HT1080 (cell line): ENCODE results near the gene STX8. TPM values are rescaled to one million over a fixed set of nuclear protein-coding genes. Genes with fewer than 3 reads are reported as not detected.
"Not testable (repeated sequence)": the region's sequence is repeated elsewhere in the genome, so short reads cannot be mapped to it uniquely, and the experiment has no call there.

ENCODE experiments used
- DNase-seq: peaks from one replicate; pipeline ENCODE4 v3.0.0-alpha.2; 2015; ENCODE audit warnings: low read depth
- polyA plus RNA-seq, 2 experiments: library from polyadenylated mRNA; depleted of rRNA; stranded (reverse); fragments of >200 nt; gene quantifications; 2 replicates each; pipeline ENCODE4 v1.2.3, GENCODE V29; 2015
- total RNA-seq: library from RNA; depleted of rRNA; stranded (reverse); fragments of >200 nt; shearing (Covaris generic); gene quantifications from 2 replicates; pipeline ENCODE4 v1.2.3, GENCODE V29; 2014; rRNA removed

Gene STX8
- 32.7 and 40.0 TPM in 2 replicates for total RNA-seq
- 42.8 and 44.5 TPM in 2 replicates for polyA plus RNA-seq (2015; cell fraction: cytosol; rRNA removed)
- 25.4 and 26.0 TPM in 2 replicates for polyA plus RNA-seq (2015; cell fraction: nucleus; rRNA removed)

DNA sequence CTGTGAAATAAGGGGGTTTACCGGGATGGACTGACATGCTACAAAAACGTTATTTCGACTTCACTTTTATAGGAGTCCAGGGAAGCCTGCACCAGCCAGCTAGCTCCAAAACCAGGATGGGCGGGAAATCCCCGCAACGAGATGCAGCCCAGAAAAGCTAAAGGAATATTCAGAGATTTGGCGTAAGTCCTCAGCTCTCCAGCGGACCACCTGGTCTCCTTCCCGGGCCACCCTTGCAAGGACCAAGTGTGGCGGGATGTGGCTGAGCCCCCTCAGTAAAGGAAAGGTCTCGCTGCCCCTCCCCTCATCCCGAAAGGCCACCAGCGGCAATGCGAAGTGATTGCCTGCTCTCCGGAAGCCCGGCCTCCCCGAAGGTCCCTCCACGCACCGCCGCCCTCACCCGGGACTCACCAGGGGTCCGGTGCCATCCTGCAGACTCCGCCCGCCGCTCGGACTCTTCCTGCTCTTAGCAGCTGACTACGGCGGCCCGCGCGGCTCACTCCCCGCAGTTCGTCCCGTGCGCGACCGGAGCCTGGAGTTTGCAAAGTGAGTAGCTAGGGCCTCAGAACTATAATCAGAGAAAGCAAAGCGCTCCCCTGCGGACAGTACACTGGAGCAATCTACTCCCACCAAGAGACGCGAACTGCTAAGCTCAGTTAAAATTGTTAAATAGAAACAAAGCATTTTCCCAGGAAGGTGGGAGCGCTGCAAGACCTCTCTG is at the start of gene STX8:
Gene STX8 (minus strand): TSS at position 440 of the 721 bp plus-strand sequence. CDS start 12 bp downstream, at position 428.
- peak; percentile 90 for DNase-seq

GRCh38 chr17:9622961-9623360 is 47.3 kb upstream of the STX8 start:
- DNase-seq: no peak

- no peak for DNase-seq
Measured at GRCh38 chr17:9615486-9615885, 39.9 kb upstream of the STX8 start.

DNA sequence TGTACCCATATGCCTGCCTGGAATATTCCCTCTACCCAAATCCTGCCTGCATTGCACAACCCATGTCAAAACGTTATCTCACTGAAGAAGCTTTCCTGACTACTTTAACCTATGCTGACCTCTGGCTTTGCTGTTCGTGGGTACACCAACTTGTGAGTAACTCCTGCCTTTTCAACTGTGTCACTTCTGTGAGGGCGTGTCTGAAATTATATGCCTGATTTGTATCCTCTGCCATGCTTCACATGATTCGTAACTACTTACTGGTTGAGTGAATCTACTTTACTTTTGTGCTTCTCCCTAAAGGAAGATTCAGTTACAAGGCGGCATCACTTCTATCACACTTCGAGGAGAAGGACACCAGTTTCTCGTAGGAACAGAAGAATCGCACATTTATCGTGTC is 36.4 kb upstream of the STX8 start:
- DNase-seq: peak; percentile 3

GRCh38 chr17:9611557-9611956 is 35.9 kb upstream of the STX8 start:
- DNase-seq: no peak

DNA sequence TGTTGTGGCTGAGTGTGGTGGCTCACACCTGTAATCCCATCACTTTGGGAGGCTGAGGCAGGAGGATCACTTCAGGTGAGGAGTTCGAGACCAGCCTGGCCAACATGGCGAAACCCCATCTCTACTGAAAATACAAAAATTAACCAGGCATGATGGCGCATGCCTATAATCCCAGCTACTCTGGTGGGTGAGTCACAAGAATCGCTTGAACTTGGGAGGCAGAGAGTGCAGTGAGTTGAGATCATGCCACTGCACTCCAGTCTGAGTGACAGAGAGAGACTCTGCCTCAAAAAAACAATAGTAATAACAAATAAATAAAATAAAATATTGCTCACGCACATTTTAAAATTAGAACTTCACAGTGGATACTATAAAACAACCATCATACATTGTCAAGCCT is 31.4 kb upstream of the STX8 start:
- DNase-seq: not testable (repeated sequence)

GRCh38 chr17:9606453-9606852 is 30.8 kb upstream of the STX8 start:
- DNase-seq: no peak

- not testable (repeated sequence) for DNase-seq
Measured at GRCh38 chr17:9604583-9604982, 29.0 kb upstream of the STX8 start.

DNA sequence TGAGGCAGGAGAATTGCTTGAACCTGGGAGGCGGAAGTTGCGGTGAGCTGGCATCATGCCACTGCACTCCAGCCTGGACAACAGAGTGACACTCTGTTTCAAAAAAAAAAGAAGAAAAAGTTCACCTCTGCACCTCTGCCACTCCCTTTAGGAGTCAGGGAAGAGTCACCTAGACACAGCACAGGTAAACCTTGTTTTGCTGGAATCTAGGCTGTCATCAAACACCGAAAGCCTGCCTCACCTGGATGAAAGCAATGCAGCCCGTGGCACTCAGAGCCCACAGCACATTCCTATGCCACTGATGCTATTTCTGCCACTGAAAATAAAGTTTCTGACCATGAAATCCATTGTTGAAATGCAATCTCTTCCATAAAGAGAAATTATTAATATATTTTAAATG is 23.0 kb upstream of the STX8 start:
- DNase-seq: no peak

- DNase-seq: not testable (repeated sequence)
Measured at GRCh38 chr17:9597638-9598037, 22.0 kb upstream of the STX8 start.

GRCh38 chr17:9594065-9594464 is 18.4 kb upstream of the STX8 start:
- DNase-seq: no peak

DNA sequence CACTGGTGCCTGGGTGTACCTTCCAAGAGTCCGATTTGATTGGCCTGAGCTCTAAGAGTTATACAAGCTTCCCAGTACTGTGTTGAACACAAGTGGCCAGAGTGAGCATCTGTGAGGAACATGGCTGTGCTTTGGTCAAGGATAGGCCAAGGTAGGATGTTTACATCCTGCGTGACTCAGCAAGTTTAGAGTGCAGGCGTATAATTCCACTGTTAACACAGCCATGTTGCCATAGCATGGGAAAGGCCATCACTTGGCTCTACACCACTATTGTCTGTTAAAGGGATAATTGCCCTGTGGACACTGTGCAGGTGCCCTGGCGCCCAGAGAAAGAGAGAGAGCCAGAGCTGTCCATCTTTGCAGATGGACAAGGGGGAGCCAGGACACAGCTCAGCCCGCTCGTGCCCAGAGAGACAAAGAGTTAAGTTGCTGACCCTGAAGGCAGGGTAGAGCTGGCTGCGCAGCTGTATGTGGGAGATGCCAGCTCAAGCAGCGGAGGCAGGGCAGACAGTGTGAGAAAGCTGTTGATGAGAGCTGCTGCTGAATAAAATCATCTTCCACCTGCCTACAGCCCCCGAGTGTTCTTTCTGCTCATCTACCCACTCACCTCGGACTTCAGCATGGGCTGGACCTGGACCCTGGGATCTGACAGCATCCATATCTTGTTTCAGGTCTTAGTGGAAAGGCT is 12.5 kb upstream of the STX8 start:
- no peak for DNase-seq

- DNase-seq: no peak
Measured at GRCh38 chr17:9577373-9577709, 1.7 kb upstream of the STX8 start.

DNA sequence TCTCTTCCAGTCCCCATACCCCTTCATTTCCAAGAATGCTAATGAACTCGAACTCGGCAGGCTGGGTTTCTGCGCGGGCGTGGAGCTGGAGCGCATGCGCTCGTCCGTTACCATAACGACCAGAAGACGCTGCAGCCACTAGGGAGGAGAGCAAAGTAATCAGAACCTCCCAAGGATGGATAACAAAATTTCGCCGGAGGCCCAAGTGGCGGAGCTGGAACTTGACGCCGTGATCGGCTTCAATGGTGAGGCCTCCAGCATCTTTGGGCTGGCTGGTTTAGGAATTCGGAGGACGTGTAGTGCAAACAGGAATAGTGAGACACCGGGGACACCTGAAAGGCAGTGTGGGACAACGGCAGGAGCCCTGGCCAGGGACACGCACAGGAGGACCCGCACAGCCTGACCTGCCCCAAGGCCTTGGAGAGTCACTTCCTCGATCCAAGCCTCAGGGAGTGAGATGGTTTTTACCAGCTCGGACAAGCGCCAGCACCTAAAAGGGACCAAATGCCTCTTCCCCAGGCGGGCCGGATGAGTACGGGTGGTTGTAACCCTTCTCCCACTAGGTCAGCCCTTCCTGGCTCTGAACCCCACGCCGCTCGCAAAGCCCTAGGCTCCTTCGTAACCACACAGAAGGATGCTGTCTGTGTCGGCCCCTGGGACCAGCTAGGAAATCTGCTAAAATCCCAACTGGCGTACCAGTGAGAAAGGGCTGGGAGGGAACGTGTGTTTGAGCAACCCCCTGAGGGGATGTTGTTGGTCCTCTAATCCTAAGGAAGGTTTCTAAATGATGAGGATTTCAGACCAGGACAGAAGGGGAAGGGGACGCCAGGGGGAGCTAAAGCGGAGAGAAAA is 1.1 kb upstream of the STX8 start, which contains the start of gene CFAP52:
Gene CFAP52 (plus strand): TSS at position 122 of the 852 bp plus-strand sequence. CDS start 54 bp downstream, at position 176.
- peak; percentile 62 for DNase-seq

DNA sequence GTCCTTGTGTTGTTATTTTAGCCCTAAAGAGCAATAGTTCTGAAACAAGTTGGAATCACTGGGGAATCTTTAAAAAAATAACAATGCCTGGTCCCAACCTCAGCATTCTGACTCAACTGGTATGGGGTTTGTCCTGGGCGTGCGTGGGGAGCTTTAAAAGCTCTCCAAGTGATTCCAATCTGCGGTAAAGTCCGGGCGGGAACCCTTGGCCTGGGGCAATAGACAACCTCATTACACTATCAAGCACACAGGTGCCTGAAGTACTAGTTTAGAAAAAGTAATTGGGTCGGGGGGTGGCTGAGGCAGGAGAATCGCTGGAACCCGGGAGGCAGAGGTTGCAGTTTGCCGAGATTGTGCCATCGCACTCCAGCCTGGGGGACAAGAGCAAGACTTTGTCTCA is 4.4 kb downstream of the STX8 start:
- no peak for DNase-seq

DNA sequence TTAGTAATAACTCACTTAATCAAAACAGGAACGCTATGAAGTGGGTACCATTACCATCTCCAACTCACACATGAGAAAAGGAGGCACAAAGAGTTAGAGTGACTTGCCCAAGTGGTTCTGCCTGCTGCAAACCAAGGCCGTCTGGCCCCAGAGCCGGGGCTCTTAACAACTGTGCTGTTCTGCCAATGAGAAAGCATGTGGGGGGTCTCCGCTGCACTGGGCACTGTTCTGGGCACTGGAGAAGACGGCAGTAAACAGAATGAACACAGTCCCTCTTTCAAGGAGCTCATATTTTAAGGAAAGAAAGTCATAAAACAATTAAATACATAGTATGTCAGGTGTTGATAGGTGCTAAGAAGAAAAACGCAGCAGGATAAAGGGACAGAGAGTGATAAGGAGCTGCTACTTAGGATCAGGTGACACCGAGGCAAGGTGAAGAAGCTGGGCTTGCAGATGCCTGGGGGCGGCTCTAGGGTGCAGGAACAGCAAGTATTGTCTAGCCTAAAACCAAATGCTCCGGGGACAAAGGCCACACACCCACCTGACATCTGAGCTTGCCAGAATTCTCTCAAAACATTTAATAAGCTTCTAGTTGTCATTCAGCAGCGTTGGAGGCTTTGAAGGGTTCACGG is 6.5 kb downstream of the STX8 start:
- DNase-seq: no peak

DNA sequence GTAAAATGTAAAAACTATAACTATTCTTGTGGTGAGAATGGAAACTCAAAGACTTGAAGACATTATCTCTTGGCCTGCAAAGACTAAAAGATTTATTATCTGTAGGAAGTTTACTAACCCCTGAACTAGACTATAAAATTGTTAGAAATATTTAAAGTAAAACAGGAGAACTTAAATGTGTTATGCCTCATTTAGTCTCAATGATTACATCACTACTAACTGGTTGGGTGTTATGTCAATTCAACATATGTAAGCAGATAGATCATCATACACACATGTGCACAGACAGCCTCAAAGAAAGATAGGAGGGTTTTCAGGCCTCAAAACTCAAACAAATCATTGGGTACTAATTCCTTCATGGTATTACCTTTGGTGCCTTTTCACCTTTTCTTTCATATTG is 7.6 kb downstream of the STX8 start:
- DNase-seq: no peak

DNA sequence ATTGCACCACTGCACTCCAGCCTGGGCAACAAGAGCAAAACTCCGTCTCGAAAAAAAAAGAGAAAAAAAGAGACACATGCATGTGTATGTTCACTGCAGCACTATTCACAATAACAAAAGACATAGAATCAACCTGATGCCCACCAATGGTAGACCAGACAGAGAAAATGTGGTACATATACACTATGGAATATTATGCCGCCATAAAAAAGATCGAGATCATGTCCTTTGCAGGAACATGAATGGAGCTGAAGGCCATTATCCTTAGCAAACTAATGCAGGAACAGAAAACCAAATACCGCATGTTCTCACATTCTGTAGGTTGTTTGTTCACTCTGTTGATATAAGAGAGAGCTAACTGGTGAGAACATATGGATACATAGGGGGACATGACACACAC is 8.9 kb downstream of the STX8 start:
- not testable (repeated sequence) for DNase-seq

DNA sequence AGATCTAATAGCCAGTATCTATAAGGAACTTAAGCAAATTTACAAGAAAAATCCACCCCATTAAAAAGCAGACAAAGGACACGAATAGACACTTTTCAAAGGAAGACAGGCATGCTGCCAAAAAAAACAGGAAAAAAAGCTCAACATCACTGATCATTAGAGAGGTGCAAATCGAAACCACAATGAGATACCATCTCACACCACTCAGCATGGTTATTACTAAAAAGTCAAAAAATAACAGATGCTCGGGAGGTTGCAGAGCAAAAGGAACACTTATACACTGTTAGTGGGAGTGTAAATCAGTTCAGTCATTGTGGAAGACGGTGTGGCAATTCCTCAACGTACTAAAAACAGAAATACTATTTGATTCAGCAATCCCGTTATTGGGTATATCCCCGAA is 9.6 kb downstream of the STX8 start:
- no peak for DNase-seq

GRCh38 chr17:9564104-9564503 is 11.5 kb downstream of the STX8 start:
- no peak for DNase-seq

DNA sequence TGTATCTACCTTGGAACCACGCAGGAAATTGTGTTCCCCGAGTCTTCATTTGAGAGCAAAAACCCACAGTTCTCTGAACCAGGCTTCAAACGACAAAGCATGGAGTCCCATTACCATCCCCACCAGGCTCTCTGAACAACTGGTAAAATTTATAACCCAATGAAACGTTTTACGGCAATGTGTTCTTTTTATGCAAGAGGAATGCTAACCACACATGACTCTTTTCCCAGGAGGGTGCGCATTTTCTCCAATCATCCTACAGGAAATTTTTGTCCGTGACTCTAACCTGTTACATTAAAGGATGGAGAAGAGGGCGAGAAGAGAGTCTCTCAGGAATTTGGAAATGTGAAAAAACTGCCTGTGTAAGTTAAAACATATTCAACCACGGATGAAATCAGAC is 17.8 kb downstream of the STX8 start:
- no peak for DNase-seq
